GM18499 (cell line): ENCODE measurements around the gene SMOC2.
"Not testable (repeated sequence)": the region's sequence is repeated elsewhere in the genome, so short reads cannot be mapped to it uniquely, and the experiment has no call there.

Experiments
- ATAC-seq: cut with Tn5 transposase; IDR thresholded peaks from one replicate; pipeline ENCODE4 v1.9.1; 2021; ENCODE audit warnings: moderate number of reproducible peaks; ENCODE audit not compliant: insufficient read depth, unreplicated experiment

SMOC2 gene

DNA sequence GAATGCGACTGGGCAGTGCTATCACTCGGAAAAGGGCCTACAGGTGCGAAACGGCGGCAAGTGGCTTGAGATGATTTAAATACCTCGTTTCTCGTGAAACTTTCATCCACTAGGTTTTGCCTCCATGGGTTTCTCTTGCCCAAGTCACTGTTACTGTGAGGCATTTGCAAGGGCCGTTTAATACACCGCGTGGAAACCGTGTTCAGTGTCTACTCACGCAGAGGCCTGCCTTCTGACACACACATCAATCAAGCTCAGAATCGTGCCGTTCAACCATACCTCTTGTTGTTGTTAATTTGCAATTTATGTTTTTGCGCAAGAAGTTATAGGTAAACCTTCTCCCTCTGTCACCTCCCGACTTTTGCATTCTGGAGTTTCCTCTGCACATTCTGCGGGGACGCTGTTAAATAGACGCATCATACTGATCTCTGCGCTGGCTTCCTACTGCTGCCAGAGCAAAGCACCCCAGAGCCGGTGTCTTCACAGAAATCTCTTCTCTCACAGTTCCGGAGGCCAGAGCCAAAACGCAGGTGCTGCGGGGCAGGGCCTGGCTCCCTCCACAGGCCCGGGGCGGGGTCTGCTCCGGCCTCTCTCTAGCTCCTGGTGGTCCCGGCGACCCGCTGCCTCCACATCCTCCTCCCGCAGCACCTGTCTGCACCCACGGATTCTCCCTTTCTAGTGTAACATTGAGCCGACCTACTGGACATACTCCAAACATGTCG is 251.4 kb downstream of the SMOC2 start:
- ATAC-seq: no peak

DNA sequence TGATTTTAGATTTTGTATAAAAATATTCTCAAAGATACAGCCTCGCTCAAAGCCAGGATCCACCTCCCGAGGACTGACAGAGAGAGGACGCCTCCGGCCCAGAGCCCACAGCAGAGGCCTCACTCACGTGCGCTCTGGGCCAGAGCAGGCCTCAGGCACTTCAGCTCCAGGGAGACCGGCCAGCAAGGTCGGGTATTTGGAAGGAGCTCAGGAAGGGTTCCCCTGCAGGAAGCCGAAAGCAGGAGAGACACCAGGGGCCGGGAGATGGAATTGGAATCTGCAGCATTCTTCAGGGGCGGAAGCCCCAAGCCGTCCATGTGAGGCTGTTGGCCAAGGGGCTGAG is 251.9 kb downstream of the SMOC2 start:
- not testable (repeated sequence) for ATAC-seq

DNA sequence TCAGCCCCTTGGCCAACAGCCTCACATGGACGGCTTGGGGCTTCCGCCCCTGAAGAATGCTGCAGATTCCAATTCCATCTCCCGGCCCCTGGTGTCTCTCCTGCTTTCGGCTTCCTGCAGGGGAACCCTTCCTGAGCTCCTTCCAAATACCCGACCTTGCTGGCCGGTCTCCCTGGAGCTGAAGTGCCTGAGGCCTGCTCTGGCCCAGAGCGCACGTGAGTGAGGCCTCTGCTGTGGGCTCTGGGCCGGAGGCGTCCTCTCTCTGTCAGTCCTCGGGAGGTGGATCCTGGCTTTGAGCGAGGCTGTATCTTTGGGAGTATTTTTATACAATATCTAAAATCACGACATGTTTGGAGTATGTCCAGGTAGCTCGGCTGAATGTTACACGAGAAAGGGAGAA is 253.8 kb downstream of the SMOC2 start:
- ATAC-seq: not testable (repeated sequence)

DNA sequence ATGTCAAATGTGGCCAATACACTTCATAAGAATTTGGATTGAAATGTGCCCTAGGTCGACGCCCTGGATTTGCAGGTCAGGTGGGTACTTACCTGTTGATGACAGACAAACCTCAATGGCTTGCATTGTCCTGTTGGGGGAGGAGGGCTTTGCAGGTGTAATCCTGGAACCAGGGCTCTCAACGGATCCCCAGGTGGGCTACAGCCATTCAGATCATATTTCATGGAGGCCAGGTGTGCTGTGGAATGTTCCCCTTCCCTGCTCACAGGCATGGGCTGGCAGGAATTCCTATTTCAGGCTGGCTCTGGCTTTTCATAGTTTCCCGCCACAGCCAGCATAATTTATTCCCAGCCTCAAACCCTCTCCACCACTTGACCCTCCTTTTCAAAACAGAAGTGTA is 254.7 kb downstream of the SMOC2 start:
- ATAC-seq: no peak

DNA sequence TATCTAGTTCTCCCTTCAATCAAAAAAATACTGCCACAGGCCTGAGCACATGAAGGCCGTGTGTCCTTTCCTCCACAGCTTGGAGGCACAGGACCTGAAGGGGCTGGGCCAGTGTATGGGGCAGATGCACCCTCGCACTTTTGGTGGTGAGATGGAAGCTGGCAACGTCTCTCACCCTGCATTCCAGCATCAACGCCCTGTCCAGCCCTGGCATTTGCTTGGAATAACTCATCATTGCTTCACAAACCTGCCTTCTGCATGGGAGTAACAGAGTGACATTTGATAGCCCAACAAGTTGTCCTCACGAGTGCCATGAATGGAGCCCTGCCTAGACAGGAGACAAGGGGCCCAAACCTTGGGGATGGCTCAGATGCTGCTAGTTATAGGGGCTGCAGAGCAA is 257.9 kb downstream of the SMOC2 start:
- no peak for ATAC-seq

DNA sequence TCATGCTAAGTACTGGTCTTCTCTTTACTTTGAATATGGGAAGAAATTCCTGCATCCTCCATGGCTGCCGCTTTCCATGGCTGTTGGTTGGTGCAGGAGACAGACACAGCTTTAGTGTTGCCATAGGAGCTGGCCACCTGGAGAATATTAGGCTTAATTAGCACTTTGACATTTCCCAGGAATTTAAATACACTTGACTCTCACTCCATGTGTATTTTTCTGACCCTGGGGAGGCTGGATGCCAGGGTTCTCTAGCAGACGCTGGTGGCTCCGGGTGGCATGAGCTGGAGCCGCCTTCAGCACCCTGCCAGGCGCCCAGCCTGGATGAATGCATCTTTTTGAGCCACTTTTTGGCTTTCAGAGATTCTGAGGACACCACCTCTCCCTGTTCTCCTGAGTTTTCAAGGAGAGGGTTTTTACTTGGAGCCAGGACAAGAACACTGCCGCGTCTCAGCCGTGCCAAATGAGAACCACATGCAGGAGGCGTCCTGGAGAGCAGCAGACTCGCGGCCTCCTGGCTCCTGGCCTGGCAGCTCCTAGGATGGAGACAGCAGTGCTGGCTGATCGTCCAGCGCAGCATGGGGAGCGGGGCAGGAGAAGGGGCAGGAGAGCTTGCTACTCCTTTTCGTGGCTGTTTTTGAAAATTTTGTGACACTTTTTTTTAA is 258.8 kb downstream of the SMOC2 start:
- no peak for ATAC-seq

DNA sequence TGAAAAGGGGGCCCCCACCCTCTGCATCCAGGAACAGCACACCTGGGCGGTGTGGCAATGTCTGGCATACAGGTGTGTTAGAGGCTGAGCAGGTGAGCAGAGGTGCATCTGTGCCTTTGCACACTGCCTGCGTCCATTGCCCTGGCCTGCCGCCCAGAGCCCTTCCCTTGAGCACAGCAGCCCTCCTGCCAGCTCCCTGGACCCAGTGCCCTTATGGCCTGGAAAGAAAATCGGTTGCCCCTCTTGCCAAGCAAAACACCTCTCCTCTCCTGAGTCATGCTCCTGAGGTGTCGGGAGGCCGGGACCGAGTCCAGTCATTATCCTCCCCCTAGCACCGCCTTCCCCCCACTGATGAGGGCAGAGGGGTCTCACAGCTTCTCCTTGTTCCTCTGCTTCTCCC is 259.9 kb downstream of the SMOC2 start:
- ATAC-seq: no peak

DNA sequence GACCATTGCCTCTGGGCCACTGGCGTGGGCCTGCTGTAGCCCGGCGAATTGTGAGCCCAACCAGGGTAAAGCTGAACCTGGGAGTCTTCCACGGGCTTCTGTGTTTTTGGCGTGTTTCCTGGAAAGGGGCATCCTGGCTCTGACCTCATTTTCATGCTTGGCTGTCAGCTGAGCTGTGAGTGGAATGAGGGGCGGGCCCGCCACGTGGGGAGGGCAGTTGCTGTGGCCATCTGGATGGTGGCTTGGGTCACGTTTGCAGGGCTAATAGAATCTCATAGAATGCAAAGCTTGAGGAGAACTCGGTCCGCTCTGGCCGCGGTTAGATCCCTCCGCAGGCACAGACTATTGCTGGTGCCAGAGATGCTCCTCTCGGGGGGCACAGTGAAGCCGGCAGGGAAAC is 263.0 kb downstream of the SMOC2 start:
- ATAC-seq: no peak

DNA sequence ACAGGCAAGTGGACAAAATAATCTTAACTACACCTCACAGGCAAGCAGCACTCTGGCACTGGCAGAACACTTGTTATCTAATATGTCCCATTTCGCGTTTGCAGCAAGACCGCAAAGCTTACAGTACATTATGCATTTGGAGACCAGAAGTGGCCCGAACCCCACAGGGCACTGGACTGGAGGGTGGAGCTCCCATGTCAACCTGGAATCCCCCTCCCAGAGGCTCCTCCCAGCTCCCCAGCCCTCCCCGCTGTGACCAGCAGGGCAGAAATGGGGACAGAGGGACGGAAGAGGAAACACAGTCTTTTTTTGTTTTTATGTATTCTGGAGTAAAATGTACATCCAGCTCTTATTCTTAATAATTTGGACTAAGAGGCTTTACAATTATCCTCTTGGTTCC is 263.7 kb downstream of the SMOC2 start:
- no peak for ATAC-seq

DNA sequence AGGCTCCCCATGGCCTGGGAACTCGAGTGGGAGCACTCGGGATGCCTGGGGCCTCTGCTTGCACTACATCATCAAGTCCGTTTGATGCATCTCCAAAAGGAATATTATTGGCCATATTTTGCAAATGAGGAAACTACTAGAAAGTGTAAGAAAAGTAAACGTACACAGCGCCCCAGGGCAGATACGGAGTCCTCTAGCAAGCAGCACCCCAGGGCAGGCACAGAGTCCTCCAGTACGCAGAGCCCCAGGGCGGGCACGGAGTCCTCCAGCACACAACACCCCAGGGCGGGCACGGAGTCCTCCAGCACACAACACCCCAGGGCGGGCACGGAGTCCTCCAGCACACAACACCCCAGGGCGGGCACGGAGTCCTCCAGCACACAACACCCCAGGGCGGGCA is 264.3 kb downstream of the SMOC2 start:
- ATAC-seq: not testable (repeated sequence)

DNA sequence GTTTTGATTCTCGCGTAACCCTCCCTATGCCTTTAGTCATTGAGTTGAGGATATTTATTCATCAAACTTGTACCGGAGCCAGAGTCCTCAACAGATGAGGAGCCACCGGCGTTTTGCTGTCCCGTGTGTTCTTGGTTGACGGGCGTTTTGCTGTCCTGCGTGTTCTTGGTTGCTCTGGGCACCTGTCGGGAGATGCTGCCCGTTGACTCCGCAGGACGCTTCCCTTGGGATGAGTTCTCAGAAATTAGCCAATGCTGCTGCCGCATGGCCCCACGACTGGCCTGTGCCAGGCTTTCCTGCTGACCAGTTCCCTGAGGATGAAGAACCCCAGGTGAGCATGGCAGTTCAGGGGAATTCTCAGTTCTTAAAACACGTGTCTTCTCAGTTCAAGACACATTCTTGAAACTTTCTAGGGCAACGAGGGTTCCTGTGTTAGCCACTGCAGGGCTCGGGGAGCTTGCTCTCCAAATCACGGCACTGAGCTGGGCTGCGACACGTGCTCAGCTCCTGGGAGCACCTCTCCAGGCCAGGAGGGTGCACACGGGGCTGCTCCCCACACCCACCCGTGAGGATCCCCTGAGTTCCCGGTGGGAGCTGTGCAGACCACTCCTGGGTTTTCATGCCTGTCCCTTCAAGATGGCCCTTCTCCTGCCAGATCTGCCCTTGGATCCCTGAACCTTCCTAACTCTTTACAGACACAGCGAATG is 265.6 kb downstream of the SMOC2 start:
- no peak for ATAC-seq

DNA sequence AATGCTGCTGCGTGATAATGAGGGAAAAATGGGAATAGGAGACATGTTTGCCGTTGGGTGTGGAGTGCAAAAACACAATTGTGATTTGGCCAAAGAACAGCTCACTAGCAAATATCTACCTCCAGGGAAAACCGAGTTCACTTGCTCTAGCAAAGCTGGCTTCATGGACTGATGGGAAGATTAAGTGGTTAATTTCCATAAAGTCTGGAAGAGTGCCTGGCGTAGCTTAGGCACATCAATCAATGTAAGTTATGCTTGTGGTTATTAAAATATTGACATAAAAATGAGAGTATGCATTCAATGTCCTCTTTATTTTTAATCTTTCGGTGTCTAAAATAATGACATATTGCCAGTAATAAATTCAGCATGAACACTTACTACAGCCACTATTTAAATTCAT is 267.5 kb downstream of the SMOC2 start:
- no peak for ATAC-seq

DNA sequence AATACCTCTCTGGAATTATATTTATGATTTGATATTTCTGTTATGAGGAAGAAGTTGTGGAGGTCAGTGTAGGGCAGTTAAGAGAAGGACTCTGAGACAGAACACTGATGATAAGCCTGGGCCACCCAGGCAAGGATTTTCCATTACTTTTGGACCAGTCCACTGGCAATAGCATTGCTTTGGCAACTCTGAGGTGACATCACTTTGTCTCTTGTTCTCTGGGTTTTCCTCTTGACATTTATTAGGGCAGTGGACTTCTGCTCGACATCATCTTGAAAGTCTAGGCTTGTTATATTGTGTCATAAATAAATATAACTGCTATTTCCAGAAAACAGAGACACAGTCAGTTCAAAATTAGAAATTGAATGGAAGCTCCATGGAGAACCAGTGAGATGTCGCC is 268.0 kb downstream of the SMOC2 start:
- no peak for ATAC-seq

DNA sequence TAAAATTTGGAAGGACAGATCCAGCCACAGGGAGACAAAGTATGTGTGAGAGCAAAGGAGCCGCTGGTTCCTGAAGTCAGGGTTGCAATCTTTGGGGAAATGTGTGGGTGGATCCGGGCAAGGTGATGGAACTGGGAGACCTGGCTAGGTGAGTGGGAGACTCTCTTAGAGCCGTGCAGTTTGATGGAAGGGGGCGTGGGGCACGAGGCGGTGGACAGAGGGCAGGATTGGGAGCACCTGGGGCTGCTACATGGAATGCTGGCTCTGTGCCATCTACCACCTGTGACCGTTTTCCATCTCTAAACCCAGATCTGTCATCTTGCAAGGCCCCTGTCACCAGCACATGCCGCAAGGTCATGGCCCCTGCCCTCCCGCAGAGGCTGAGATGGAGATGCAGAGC is 268.4 kb downstream of the SMOC2 start:
- ATAC-seq: no peak

DNA sequence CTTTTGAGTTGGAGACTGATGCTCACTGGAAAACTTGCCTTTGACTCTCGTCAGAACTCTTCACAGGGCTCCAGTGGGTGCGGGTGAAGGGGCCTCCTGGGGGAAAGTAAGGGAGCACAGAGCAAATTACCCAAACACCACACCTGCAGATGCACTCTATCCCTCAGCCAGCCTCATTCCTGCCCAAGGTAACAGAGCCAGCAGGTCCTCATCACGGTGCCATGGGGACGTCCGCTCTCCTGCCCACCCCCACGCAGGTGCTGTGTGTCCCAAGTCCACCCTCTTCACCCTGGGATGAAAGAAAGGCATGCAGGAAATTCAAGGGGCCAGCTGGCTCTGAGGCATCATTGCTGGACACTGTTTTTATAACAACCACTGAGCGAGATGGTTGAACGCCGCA is 269.0 kb downstream of the SMOC2 start:
- ATAC-seq: no peak

DNA sequence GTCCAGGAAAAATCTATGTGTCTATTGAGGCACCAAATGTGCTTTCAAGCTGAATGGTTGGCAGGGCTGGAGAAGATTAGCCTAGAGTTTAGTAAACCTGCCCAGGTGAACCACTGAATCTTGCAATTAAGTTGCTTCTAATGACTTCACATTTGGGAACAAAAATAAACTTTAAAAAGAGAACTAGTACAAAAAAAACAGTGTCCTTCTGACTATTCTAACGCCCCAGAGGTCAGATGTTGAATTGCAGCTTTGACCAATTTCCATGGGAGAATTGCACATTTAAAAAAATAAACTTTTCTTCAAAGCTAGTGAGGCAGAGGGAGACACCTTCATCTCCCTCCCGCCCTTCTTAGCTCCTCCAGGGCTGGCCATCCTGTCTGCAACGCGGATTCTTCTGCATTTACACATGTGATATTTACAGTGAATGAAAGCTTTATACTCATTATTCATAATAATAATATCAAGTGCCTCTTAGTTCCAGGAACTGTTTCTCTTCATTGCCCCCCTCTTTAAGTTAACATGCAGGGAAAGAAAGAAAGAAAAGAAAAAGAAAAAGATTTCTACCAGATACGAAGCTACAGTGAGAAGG is 270.2 kb downstream of the SMOC2 start:
- no peak for ATAC-seq

DNA sequence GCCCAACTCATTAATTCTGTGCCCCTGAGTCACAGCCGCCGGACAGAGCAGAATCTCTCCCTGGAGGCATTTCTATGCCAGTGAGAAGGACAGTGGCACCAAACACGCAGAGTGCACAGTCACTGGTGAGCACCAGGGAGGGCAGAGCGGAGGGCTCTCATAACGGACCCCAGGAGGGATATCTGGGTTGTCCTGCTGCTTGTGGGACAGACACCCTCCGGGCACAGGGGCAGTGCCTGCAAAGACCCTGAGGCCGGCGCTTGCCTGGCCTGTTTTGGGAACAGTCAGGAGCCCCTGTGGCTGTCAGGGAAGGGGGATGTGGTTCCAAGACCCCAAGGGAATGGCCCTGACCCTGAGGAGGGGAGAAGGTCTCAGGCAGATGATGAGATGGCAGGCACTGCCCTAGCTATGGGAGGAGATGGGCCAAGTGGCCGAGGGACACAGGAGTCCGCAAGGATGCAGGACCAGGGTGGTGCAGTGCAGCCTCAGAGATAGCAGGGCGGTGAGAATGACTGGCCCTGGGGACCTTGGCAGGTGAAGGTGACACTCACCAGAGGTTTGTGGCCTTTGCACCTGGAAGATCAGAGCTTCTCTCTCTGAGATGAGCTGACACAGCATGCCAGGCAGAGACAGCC is 270.8 kb downstream of the SMOC2 start:
- no peak for ATAC-seq

DNA sequence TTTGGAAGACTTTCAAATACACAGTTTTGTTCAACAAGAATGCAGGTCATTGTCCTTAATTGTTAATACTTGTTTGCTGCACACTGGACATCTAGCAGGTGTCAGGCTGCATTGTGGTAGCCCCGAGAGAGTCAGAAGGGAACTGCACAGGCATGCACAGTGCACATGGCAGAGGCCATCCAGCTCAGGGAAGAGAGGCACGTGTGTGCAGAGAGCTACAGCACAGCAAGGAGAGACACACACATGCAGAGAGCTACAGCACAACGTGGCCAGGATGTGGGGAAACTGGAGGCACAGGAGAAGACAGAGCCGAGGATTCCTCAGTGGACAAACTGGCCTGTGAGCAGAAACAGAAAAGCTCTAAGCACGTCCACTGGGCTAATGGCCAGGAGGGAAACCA is 272.0 kb downstream of the SMOC2 start:
- no peak for ATAC-seq

DNA sequence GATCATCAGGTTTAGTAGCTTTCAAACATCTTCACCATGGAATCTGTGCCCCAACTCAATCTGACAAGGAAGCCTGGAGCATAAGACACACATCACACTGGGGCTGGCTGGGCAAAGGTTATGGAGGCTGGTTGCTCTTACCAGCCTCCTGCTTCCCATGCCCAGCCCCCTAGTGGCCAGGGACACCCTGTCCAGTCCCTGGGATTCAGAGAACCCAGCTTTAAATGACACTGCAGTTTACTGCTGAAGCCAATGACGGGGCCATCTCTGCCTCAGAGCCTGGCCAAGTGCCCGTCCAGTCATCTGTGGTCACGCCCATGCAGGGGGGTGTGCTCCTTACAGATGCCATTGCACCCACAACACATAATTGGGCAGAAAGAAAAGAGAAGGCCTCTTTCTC is 272.9 kb downstream of the SMOC2 start:
- ATAC-seq: no peak

DNA sequence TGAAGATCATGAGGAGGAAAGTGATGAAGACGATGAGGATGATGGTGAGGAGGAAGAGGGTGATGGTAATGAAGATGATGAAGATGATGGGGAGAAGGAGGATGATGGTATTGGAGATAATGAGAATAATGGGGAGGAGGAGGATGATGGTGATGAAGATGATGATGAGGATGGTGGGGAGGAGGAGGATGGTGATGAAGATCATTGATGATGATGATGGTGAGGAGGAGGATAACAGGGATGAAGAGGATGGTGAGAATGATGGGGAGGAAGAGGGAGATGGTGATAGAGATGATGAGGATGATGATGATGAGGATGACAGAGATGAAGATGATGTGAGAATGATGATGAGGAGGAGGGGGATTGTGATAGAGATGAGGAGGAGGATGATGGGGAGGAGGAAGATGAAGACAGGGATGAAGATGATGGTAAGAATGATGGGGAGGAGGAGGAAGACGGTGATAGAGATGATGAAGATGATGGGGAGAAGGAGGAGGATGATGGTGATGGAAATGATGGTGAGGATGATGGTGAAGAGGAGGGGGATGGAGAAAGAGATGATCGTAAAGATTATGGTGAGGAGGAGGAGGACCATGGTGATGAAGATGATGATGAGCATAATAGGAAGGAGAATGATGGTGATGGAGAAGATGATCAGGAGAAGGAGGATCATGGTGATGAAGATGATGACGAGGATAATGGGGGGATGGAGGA is 273.7 kb downstream of the SMOC2 start:
- no peak for ATAC-seq
